Transverse colon (tissue), 4 donors: ENCODE data around the gene PMEPA1.

Experiments used
- EP300 ChIP-seq: sonication (generic); formaldehyde crosslinking; IDR thresholded peaks from one replicate; pipeline ENCODE4 v1.6.1; 2017; ENCODE audit warnings: antibody characterized with exemption, low read depth
- POLR2AphosphoS5 ChIP-seq, 3 donors: sonication (generic); formaldehyde crosslinking; IDR thresholded peaks; one replicate each; pipeline ENCODE4 v1.6.1; 2016; ENCODE audit warnings: antibody characterized with exemption in 3 of 3
- TF ChIP-seq, protein P1 (sequence below), 5 experiments: fragments of 200-600 bp in 3 of 5; fragments of 450-650 bp in 2 of 5; sonication (generic) in 3 of 5; IDR thresholded peaks; 1 replicate in 2 of 5; 2 replicates in 3 of 5; pipeline ENCODE4 v1.5.1; 2016 to 2017; ENCODE audit warnings: antibody characterized with exemption in 5 of 5, inconsistent platforms in 3 of 5, mild to moderate bottlenecking in 2 of 5, moderate library complexity in 1 of 5

DNA sequence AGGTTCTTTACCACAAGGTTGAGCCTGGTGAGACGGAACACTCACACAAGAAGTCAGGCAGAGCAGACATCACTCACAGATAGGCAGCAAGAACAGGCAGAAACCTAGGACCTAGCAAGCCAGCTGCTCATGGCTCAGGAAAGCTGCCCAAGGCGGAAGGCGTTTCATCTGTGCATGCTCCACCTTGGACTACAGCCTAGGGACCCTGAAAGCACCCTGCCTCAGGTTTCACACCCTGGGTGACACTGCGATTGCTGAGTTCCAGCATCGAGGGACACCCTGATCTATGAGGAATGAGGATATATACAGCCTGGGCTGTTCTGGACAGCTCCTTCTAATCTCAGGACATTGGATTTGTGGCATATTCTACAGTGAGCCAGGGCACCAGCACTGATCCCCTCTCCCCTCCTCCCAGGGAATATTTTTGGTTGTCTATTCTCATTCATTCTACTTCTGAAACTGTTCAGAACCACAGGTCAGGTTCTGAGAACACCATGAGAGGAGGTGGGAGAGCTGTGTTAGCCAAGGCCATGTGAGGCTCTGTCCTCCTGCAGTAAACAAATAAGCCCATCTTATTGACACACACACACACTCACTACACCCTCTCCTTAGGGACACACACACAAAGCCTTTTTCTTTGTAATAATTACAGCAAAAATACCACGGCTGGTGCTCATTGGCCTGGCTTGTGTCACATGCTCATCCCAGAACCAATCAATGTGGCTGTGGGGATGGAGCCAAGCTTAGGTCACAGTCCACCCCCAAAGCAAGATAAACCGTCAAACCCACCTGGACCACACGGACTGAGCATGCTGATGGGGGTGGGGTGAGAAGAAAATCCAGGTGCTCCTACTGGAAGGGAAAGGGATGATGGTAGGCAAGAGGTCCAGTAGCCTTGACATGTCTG, 26.3 kb upstream of the PMEPA1 start:
- TF ChIP-seq, protein P1, sequence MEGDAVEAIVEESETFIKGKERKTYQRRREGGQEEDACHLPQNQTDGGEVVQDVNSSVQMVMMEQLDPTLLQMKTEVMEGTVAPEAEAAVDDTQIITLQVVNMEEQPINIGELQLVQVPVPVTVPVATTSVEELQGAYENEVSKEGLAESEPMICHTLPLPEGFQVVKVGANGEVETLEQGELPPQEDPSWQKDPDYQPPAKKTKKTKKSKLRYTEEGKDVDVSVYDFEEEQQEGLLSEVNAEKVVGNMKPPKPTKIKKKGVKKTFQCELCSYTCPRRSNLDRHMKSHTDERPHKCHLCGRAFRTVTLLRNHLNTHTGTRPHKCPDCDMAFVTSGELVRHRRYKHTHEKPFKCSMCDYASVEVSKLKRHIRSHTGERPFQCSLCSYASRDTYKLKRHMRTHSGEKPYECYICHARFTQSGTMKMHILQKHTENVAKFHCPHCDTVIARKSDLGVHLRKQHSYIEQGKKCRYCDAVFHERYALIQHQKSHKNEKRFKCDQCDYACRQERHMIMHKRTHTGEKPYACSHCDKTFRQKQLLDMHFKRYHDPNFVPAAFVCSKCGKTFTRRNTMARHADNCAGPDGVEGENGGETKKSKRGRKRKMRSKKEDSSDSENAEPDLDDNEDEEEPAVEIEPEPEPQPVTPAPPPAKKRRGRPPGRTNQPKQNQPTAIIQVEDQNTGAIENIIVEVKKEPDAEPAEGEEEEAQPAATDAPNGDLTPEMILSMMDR (IDR thresholded peaks at IDR 0.05), result no peak
- TF ChIP-seq POLR2AphosphoS5 (IDR thresholded peaks at IDR 0.05), result no peak
- no peak for TF ChIP-seq EP300
